ENCODE results near the gene JARID2. TPM values are rescaled to one million over a fixed set of nuclear protein-coding genes. Genes with fewer than 3 reads are reported as not detected.

The JARID2 gene
- total and polyA plus RNA-seq, 2 of the 8 experiments (the other 6 are each of a cell fraction or from before 2014, with no cell fraction given), result 60.1 to 239 TPM

DNA sequence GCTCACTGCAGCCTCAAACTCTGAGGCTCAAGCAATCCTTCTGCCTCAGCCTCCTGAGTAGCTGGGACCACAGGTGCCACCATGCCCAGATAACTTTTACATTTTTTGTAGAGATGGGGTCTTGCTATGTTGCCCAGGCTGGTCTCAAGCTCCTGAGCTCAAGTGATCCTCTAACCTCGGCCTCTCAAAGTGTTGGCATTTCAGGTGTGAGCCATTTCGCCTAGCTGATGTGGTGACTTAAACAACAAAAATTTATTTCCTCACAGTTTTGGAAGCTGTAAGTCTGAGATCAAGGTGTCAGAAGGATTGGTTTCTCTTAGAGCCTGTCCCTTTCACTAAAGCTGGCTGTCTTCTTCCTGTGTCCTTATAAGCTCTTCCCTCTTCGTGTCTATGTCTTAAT lies 15.0 kb upstream of the JARID2 start:
- Histone ChIP-seq H2AFZ (ENCODE audit: low read length) (no peak overlapping the region), H2BK15ac (ENCODE audit: low read length) (no peak overlapping the region), H3K79me1 (ENCODE audit: low read depth, low read length) (no peaks in the 10 kb centered on the region), H3K18ac (ENCODE audit: extremely low read depth, low read length) (no peak overlapping the region), H3K9ac (replicated peaks in 1 of 4; ENCODE audit: extremely low read depth in 1 of 4, low read depth in 3 of 4, low read length in 3 of 4) (no peak overlapping the region), H2BK12ac (ENCODE audit: low read depth, low read length) (no peak overlapping the region), H2AK5ac (ENCODE audit: low read depth, low read length) (no peak overlapping the region), H3K4me3 (ENCODE audit: extremely low read depth in 1 of 4, insufficient read depth in 2 of 4, low read depth in 3 of 4, low read length in 4 of 4) (no peak overlapping the region), H4K5ac (ENCODE audit: insufficient read length, low read depth, low read length) (no peak overlapping the region), H4K8ac (ENCODE audit: extremely low read depth, insufficient read depth, low read length) (no peak overlapping the region), H3K36me3 (ENCODE audit: control insufficient read depth in 2 of 4, insufficient read depth in 4 of 4, low read length in 3 of 4) (no peaks in the 10 kb centered on the region), H2BK5ac (ENCODE audit: low read depth, low read length) (no peak overlapping the region), H2BK20ac (ENCODE audit: low read length) (no peak overlapping the region; the same call in 1 of the 2 replicates), H3K23me2 (ENCODE audit: low read depth, low read length) (no peaks in the 10 kb centered on the region), H3K23ac (ENCODE audit: insufficient read length) (no peak overlapping the region), H3K4me1 (replicated peaks in 1 of 4; ENCODE audit: control insufficient read depth in 3 of 4, insufficient read depth in 4 of 4, low read length in 3 of 4) (peaks cover 0 to 5% (median 2%) of the 10 kb centered on the region in 4 experiments; a peak in 2 of 7 replicates), H3K27me3 (replicated peaks in 1 of 4; ENCODE audit: control insufficient read depth in 3 of 4, extremely low read depth in 1 of 4, insufficient read depth in 3 of 4, low read length in 3 of 4) (no peaks in the 10 kb centered on the region), H4K91ac (replicated peaks; ENCODE audit: insufficient read length, low read length) (no peak overlapping the region), H3K27ac (ENCODE audit: low read depth, low read length) (no peak overlapping the region), H3K14ac (ENCODE audit: insufficient read length) (no peak overlapping the region), H4K20me1 (replicated peaks in 1 of 2; ENCODE audit: control insufficient read depth in 1 of 2, insufficient read depth in 2 of 2, low read length in 2 of 2) (no peaks in the 10 kb centered on the region), H2BK120ac (replicated peaks; ENCODE audit: low read depth, low read length) (no peak overlapping the region), H3K56ac (replicated peaks; ENCODE audit: insufficient read length, low read depth, low read length) (no peak overlapping the region), H3K4ac (replicated peaks; ENCODE audit: insufficient read length, low read depth, low read length) (no peak overlapping the region), H3K4me2 (ENCODE audit: insufficient read depth in 1 of 2, low read depth in 2 of 2, low read length in 2 of 2) (no peak overlapping the region), H3K79me2 (ENCODE audit: control insufficient read depth in 1 of 2, insufficient read depth in 2 of 2, low read length in 2 of 2) (no peaks in the 10 kb centered on the region), H3K9me3 (ENCODE audit: insufficient read depth in 2 of 2, low read depth in 1 of 2, low read length in 1 of 2) (no peaks in the 10 kb centered on the region)
- POLR2A ChIA-PET (ENCODE audit: partially characterized antibody), result no interaction called here
- TF ChIP-seq GTF2F1 (IDR thresholded peaks at IDR 0.05; ENCODE audit: borderline replicate concordance, low read depth, low read length) (no peak), HDAC6 (IDR thresholded peaks at IDR 0.05; ENCODE audit: low read depth, low read length) (no peak), SIRT6 (IDR thresholded peaks at IDR 0.05; ENCODE audit: low read length) (no peak)
- FAIRE-seq, result no peak
- CTCF ChIA-PET (ENCODE audit: partially characterized antibody), result interaction anchor here (0.6 to 1.0 kb wide), 4 partner anchors 10 to 519 kb away, joined by 3 read pairs; no protein-coding TSS in a partner anchor
- DNase-seq (ENCODE audit: low read depth in 1 of 2, low spot score in 2 of 2), result no peak
- 96% methylated on average over 2 of the region's 3 CpGs; no CpG with 5 or more reads in 1 of the 2 experiments for WGBS, 2 experiments (ENCODE audit: extremely low coverage in 1 of 2, insufficient coverage in 1 of 2, insufficient read length in 1 of 2, insufficient replicate concordance in 2 of 2, low coverage in 1 of 2, low lambda C conversion rate in 2 of 2, missing lambda C conversion rate in 1 of 2)
